ENCODE measurements around the gene PRPF8.

PRPF8 gene

DNA sequence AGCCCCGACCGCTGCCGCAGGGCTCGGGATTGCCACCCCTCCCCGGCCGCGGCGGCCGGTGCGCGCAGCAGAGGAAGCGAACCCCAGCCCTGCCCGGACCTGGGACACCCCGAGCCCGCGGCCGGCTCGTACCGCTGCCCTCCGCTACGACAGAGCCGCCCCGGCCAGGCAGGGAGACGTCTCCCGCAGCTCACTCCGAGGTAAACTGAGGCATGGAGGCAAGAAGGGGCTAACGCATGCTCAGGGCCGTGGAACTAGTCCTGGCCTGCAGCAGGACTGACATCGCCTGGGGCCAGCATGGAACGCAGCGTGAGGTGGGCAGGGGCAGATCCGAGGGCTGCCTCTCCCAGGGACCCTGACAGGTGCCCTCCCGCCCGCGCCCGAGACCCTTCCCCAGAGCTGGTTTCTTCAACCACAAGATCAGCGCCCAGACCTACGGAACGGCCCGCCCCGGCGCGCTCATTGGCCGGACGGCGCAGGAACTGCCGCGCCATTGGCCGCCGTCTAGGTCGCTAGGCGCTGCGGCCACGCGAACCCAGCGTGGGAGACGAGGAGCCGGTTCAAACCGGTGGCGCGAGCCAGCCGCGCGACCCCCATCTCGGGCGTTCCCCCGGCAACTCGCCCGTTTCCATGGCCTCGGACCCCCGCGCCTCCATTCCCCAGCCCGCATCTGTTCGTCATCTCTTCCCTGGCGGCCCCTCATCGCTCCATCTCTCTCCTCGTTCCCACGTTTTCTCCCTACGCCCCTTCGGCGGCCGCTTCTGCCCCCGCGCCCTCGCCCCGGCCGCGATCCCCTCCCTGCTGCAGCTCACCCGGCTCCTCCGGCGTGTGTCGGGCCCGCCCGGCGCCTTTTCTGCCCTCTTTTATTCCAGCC lies 56.4 kb downstream of the PRPF8 start, which contains the start of gene SLC43A2:
SLC43A2 (minus strand) TSS at position 853 of the 874 bp plus-strand sequence. CDS start 960 bp downstream, outside the sequence.
- Histone ChIP-seq H3K4me2 (ENCODE audit: insufficient read depth, low read length) (peak within 1 kb of the TSS; percentile 95), H3K27me3 (ENCODE audit: insufficient read depth, low read length, poor library complexity) (no peaks in the 10 kb centered on the region), H3K36me3 (ENCODE audit: insufficient read depth, low read length) (peaks cover 26% of the 10 kb centered on the region), H3K4me3 (ENCODE audit: low read depth in 1 of 2, low read length in 2 of 2) (peak within 1 kb of the TSS; percentile 42 to 70), H3K9ac (ENCODE audit: low read depth, low read length) (peak within 1 kb of the TSS; percentile 70), H3K4me1 (ENCODE audit: insufficient read depth, low read length) (peaks cover 45% of the 10 kb centered on the region), H3K27ac (ENCODE audit: low read length) (peak within 1 kb of the TSS; percentile 76), H2AFZ (ENCODE audit: low read depth, low read length) (peak within 1 kb of the TSS; percentile 65), H3K9me3 (ENCODE audit: insufficient read depth, low read length, severe bottlenecking) (no peaks in the 10 kb centered on the region), H4K20me1 (ENCODE audit: insufficient read depth, low read length) (no peaks in the 10 kb centered on the region), H3K79me2 (ENCODE audit: insufficient read depth, low read length) (peaks cover 50% of the 10 kb centered on the region)
- TF ChIP-seq EZH2 (IDR thresholded peaks at IDR 0.05; ENCODE audit: borderline replicate concordance, low read depth, low read length, severe bottlenecking): no peak
- TF ChIP-seq, protein P1, sequence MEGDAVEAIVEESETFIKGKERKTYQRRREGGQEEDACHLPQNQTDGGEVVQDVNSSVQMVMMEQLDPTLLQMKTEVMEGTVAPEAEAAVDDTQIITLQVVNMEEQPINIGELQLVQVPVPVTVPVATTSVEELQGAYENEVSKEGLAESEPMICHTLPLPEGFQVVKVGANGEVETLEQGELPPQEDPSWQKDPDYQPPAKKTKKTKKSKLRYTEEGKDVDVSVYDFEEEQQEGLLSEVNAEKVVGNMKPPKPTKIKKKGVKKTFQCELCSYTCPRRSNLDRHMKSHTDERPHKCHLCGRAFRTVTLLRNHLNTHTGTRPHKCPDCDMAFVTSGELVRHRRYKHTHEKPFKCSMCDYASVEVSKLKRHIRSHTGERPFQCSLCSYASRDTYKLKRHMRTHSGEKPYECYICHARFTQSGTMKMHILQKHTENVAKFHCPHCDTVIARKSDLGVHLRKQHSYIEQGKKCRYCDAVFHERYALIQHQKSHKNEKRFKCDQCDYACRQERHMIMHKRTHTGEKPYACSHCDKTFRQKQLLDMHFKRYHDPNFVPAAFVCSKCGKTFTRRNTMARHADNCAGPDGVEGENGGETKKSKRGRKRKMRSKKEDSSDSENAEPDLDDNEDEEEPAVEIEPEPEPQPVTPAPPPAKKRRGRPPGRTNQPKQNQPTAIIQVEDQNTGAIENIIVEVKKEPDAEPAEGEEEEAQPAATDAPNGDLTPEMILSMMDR (IDR thresholded peaks at IDR 0.05; ENCODE audit: borderline replicate concordance, extremely low read depth, low read length, poor library complexity, severe bottlenecking): no peak
- peak; percentile 84 for ATAC-seq (ENCODE audit: insufficient read depth, low read depth)
- DNase-seq: peak; percentile 89

DNA sequence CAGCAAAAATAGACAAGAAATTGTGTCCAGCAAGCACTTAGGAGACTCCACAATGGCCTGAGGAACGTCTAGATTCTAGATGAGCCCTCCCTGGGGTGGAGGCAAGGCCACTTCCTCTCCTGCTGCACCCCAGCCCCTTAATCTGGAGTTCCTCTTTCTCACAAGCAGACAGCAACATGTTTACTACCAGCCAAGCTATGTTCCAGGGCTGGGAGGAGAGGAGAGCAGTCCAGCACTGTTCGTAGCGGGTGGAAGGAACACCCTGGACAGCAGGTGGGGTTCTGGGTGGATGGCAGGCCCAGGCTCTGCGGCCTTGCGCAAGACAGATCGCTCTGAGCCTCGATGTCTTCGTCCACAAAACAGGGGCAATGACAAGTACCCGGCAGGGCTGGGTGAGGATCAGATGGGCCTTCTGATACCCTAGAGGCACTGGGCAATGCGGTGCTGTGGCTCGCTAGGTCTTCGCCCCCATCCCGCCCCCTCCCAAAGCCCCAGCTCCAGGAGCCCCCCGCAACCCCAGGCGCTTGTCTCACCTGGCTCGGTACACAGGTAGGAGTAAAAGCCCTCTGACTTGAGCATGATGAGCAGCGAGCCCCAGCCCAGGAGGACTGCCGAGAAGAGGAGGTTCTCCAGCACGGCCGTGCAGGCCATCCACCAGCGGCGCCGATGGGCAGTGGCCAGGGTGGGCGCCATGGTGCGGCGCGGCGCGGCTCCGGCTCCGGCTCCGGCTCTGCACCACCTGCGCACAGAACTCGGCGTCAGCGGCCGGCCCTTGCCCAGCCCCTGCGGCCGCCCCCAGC lies 57.3 kb downstream of the PRPF8 start:
- H2AFZ ChIP-seq (ENCODE audit: low read depth, low read length): peak overlapping the region; percentile 42

DNA sequence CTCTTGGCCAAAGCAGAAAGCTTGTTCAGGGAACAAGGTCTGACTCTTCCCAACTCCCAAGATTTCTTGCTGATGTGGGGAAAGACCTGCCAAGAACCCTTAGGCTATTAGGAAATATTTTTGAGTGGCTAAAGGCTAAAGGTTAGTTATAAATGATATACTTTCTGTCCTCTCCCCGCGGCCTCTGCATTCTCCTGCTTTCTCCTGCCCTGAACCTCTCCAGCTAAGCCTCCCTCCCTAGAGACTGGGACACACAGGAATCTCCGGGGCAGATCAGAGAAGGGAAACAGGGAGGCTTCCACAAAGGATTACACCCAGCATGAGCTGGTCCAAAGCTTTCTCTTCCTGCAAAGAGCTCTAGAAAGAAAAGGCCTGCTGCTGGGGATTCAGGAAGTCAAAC lies 58.3 kb downstream of the PRPF8 start:
- peak overlapping the region; percentile 70 for H3K9ac ChIP-seq (ENCODE audit: low read depth, low read length)
- peak overlapping the region; percentile 95 for H3K4me2 ChIP-seq (ENCODE audit: insufficient read depth, low read length)
- peak overlapping the region in 1 of 2 experiments; percentile 70; a peak in 3 of 4 replicates for H3K4me3 ChIP-seq (ENCODE audit: low read depth in 1 of 2, low read length in 2 of 2)

More for the DNA sequence above, 57.3 kb downstream of the PRPF8 start:
- peaks cover 54% of the 10 kb centered on the region for H3K79me2 ChIP-seq (ENCODE audit: insufficient read depth, low read length)
- H3K9ac ChIP-seq (ENCODE audit: low read depth, low read length): peak overlapping the region; percentile 70
- H3K9me3 ChIP-seq (ENCODE audit: insufficient read depth, low read length, severe bottlenecking): no peaks in the 10 kb centered on the region
- H3K4me3 ChIP-seq (ENCODE audit: low read depth in 1 of 2, low read length in 2 of 2): peak overlapping the region; percentile 42 to 70; a peak in 3 of 4 replicates
- peaks cover 26% of the 10 kb centered on the region for H3K36me3 ChIP-seq (ENCODE audit: insufficient read depth, low read length)
- H3K27ac ChIP-seq (ENCODE audit: low read length): peak overlapping the region; percentile 76
- H3K4me1 ChIP-seq (ENCODE audit: insufficient read depth, low read length): peaks cover 45% of the 10 kb centered on the region
- TF ChIP-seq, protein P1 (IDR thresholded peaks at IDR 0.05; ENCODE audit: borderline replicate concordance, extremely low read depth, low read length, poor library complexity, severe bottlenecking): no peak
- TF ChIP-seq EZH2 (IDR thresholded peaks at IDR 0.05; ENCODE audit: borderline replicate concordance, low read depth, low read length, severe bottlenecking): no peak
- H3K27me3 ChIP-seq (ENCODE audit: insufficient read depth, low read length, poor library complexity): no peaks in the 10 kb centered on the region
- no peaks in the 10 kb centered on the region for H4K20me1 ChIP-seq (ENCODE audit: insufficient read depth, low read length)
- ATAC-seq (ENCODE audit: insufficient read depth, low read depth) (no peak), DNase-seq (no peak)
- H3K4me2 ChIP-seq (ENCODE audit: insufficient read depth, low read length): peak overlapping the region; percentile 95

More for the DNA sequence above, 58.3 kb downstream of the PRPF8 start:
- Histone ChIP-seq H3K27me3 (ENCODE audit: insufficient read depth, low read length, poor library complexity) (no peaks in the 10 kb centered on the region), H3K27ac (ENCODE audit: low read length) (peak overlapping the region; percentile 76), H3K36me3 (ENCODE audit: insufficient read depth, low read length) (peaks cover 34% of the 10 kb centered on the region), H3K79me2 (ENCODE audit: insufficient read depth, low read length) (peaks cover 57% of the 10 kb centered on the region), H3K9me3 (ENCODE audit: insufficient read depth, low read length, severe bottlenecking) (no peaks in the 10 kb centered on the region), H3K4me1 (ENCODE audit: insufficient read depth, low read length) (peaks cover 45% of the 10 kb centered on the region), H4K20me1 (ENCODE audit: insufficient read depth, low read length) (no peaks in the 10 kb centered on the region), H2AFZ (ENCODE audit: low read depth, low read length) (peak overlapping the region; percentile 6; the same call in 1 of the 2 replicates)
- TF ChIP-seq, protein P1 (IDR thresholded peaks at IDR 0.05; ENCODE audit: borderline replicate concordance, extremely low read depth, low read length, poor library complexity, severe bottlenecking): no peak
- TF ChIP-seq EZH2 (IDR thresholded peaks at IDR 0.05; ENCODE audit: borderline replicate concordance, low read depth, low read length, severe bottlenecking): no peak
- ATAC-seq (ENCODE audit: insufficient read depth, low read depth): no peak
- no peak for DNase-seq

Data from DND-41 (cell line).